Measurements from ENCODE around the gene RBM18.

Gene RBM18

DNA sequence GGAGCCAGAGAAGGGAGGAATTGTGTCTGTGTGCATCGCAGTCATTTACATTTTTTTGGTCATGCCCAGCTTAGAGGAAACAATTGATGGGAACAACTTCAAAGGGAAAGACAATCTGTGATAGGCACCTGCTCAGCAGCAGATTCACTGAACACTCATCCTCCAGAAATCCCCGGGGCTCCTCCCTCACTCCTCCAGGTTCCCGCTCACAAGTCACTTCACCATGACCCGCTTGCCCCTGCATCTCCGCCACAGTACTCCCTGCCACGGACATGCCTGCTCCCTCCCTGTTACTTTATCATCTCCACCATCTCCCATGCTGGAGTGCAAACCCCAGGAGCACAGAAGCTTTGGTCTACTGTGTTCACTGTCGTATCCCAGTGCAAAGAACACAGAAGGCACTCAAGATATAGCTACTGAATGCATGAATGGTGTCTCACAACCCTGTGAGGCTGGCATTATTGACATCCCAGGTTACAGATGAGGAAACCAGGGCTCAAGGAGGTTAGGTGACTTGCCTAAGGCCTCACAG, 52.1 kb downstream of the RBM18 start:
- H3K4me3 ChIP-seq (ENCODE audit: insufficient read length, low read depth), result no peak overlapping the region
- peaks cover 5% of the 10 kb centered on the region; the same call in 1 of the 2 replicates for H3K9me3 ChIP-seq (ENCODE audit: insufficient read depth, low read length)
- DNase-seq (ENCODE audit: low read depth, low spot score), result no peak
- peaks cover 60% of the 10 kb centered on the region for H3K27me3 ChIP-seq (ENCODE audit: insufficient read depth, insufficient read length)
- no peaks in the 10 kb centered on the region for H3K36me3 ChIP-seq (ENCODE audit: insufficient read depth, insufficient read length, low read length)
- peaks cover 9% of the 10 kb centered on the region for H3K4me1 ChIP-seq (ENCODE audit: insufficient read depth, insufficient read length)
- H3K9ac ChIP-seq (ENCODE audit: insufficient read length, low read depth), result no peak overlapping the region
- TF ChIP-seq SUZ12 (IDR thresholded peaks at IDR 0.05; ENCODE audit: extremely low read depth, insufficient read depth, insufficient read length) (no peak), YY1 (IDR thresholded peaks at IDR 0.05; ENCODE audit: insufficient read depth, insufficient read length) (no peak), ZNF274 (IDR thresholded peaks at IDR 0.05; ENCODE audit: low read depth, low read length) (no peak)

DNA sequence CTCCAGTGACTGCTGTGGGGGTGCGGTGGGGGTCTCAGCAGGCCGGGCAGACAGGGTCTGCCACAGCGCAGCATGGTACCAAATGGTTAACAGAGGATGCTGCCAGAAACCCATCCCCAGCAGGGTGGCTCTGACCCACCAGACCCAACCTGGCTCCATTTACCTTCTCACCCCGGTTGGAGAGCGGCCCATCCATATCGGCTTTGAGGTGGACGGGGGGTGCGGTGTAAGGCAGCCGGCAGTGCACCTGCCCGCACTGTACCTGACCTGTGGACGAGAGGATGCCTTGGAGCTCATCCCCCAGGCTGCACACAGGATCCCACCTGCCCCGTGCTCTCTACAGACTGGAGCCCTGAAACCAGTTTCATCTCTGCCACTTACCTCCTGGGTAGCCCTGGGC, 55.2 kb downstream of the RBM18 start:
- H3K36me3 ChIP-seq (ENCODE audit: insufficient read depth, insufficient read length, low read length), result no peaks in the 10 kb centered on the region
- TF ChIP-seq SUZ12 (IDR thresholded peaks at IDR 0.05; ENCODE audit: extremely low read depth, insufficient read depth, insufficient read length) (no peak), ZNF274 (IDR thresholded peaks at IDR 0.05; ENCODE audit: low read depth, low read length) (no peak), YY1 (IDR thresholded peaks at IDR 0.05; ENCODE audit: insufficient read depth, insufficient read length) (no peak)
- H3K4me1 ChIP-seq (ENCODE audit: insufficient read depth, insufficient read length), result peaks cover 21% of the 10 kb centered on the region
- DNase-seq (ENCODE audit: low read depth, low spot score), result no peak
- peaks cover 29% of the 10 kb centered on the region for H3K27me3 ChIP-seq (ENCODE audit: insufficient read depth, insufficient read length)
- no peak overlapping the region for H3K9ac ChIP-seq (ENCODE audit: insufficient read length, low read depth)
- peaks cover 5% of the 10 kb centered on the region; the same call in 1 of the 2 replicates for H3K9me3 ChIP-seq (ENCODE audit: insufficient read depth, low read length)
- no peak overlapping the region for H3K4me3 ChIP-seq (ENCODE audit: insufficient read length, low read depth)

GRCh38 chr9:122207096-122207495, 57.5 kb downstream of the RBM18 start:
- Histone ChIP-seq H3K27me3 (ENCODE audit: insufficient read depth, insufficient read length) (peaks cover 9% of the 10 kb centered on the region), H3K4me1 (ENCODE audit: insufficient read depth, insufficient read length) (peaks cover 15% of the 10 kb centered on the region)

DNA sequence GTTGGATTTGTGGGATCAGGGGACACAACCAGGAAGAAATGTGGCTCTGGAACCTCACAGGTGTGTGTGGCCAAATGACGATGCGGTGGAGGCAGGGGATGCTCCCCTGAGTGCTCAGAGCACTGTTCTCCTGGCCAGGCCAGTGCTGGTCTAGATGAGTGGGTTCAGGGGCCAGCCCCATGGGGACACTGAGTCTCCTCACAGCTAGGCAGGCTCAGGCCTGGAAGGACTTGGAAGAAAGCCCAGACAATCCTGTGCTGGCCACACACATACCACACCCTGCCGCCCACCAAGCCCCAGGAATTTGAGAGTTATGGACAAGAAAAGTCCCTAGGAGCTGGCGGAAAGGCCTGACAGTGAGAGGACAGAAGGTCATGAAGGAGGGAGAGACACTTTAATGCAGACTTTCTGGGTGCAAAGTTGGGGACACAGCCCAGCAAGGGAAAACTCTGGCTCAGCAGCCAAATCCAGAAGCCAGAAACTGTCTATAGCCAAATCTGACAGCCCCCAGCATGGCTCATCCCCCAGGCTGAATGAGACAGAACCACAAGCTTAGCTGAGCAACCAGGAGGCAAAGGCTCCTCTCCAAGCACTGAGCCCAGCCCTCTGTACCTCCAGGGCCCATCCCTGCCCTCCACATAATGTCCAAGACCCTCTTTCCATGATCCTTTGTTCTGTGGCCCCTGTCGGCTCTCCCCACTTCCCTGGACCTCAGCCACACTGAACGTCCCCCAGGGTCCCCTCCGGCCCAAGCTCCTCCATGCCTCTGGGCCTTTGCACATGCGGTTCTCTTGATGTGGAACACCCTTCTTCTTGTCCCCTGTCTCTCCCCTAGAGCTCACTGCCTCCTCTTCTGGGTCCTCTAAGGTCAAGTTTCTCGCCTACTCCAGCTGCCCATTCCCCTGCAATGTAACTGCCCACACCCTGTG, 58.3 kb downstream of the RBM18 start:
- H3K9me3 ChIP-seq (ENCODE audit: insufficient read depth, low read length), result no peaks in the 10 kb centered on the region
- peaks cover 18% of the 10 kb centered on the region for H3K4me1 ChIP-seq (ENCODE audit: insufficient read depth, insufficient read length)
- no peak overlapping the region for H3K9ac ChIP-seq (ENCODE audit: insufficient read length, low read depth)
- DNase-seq (ENCODE audit: low read depth, low spot score), result no peak
- H3K4me3 ChIP-seq (ENCODE audit: insufficient read length, low read depth), result no peak overlapping the region
- TF ChIP-seq YY1 (IDR thresholded peaks at IDR 0.05; ENCODE audit: insufficient read depth, insufficient read length) (no peak), ZNF274 (IDR thresholded peaks at IDR 0.05; ENCODE audit: low read depth, low read length) (no peak), SUZ12 (IDR thresholded peaks at IDR 0.05; ENCODE audit: extremely low read depth, insufficient read depth, insufficient read length) (no peak)
- H3K27me3 ChIP-seq (ENCODE audit: insufficient read depth, insufficient read length), result peaks cover 1% of the 10 kb centered on the region
- no peaks in the 10 kb centered on the region for H3K36me3 ChIP-seq (ENCODE audit: insufficient read depth, insufficient read length, low read length)

More at GRCh38 chr9:122207096-122207495, 57.5 kb downstream of the RBM18 start:
- no peak for DNase-seq (ENCODE audit: low read depth, low spot score)
- H3K4me3 ChIP-seq (ENCODE audit: insufficient read length, low read depth), result no peak overlapping the region
- no peak overlapping the region for H3K9ac ChIP-seq (ENCODE audit: insufficient read length, low read depth)
- no peaks in the 10 kb centered on the region for H3K36me3 ChIP-seq (ENCODE audit: insufficient read depth, insufficient read length, low read length)
- TF ChIP-seq YY1 (IDR thresholded peaks at IDR 0.05; ENCODE audit: insufficient read depth, insufficient read length), result no peak
- no peak for TF ChIP-seq ZNF274 (IDR thresholded peaks at IDR 0.05; ENCODE audit: low read depth, low read length)
- no peak for TF ChIP-seq SUZ12 (IDR thresholded peaks at IDR 0.05; ENCODE audit: extremely low read depth, insufficient read depth, insufficient read length)
- no peaks in the 10 kb centered on the region for H3K9me3 ChIP-seq (ENCODE audit: insufficient read depth, low read length)

- Histone ChIP-seq H3K4me3 (ENCODE audit: insufficient read length, low read depth) (no peak overlapping the region), H3K27me3 (ENCODE audit: insufficient read depth, insufficient read length) (no peaks in the 10 kb centered on the region), H3K36me3 (ENCODE audit: insufficient read depth, insufficient read length, low read length) (no peaks in the 10 kb centered on the region), H3K4me1 (ENCODE audit: insufficient read depth, insufficient read length) (peaks cover 21% of the 10 kb centered on the region), H3K9me3 (ENCODE audit: insufficient read depth, low read length) (no peaks in the 10 kb centered on the region), H3K9ac (ENCODE audit: insufficient read length, low read depth) (no peak overlapping the region)
- no peak for DNase-seq (ENCODE audit: low read depth, low spot score)
- TF ChIP-seq YY1 (IDR thresholded peaks at IDR 0.05; ENCODE audit: insufficient read depth, insufficient read length) (no peak), SUZ12 (IDR thresholded peaks at IDR 0.05; ENCODE audit: extremely low read depth, insufficient read depth, insufficient read length) (no peak), ZNF274 (IDR thresholded peaks at IDR 0.05; ENCODE audit: low read depth, low read length) (no peak)
These were observed 59.5 kb downstream of the RBM18 start for GRCh38 chr9:122205176-122205575.

DNA sequence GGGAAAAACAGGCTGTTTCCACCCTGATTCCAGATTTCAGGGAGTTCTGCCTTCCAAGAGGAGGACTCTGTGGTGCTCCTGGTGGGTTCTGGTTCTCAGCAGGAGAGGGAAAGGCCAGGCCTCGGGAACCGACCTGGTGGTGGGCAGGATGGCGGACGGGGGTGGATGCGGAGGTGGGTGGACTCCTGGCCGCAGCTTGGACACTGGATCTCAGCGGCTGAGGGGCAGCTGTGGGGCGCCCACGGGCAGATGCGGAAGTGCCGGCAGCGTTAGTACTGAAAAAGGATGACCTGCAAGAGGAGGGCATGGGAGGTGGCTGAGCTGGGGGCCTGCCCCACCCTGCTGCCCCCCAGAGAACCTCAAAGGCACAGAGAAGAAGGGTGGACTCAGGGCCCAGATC, 60.1 kb downstream of the RBM18 start:
- H3K9ac ChIP-seq (ENCODE audit: insufficient read length, low read depth), result no peak overlapping the region
- H3K36me3 ChIP-seq (ENCODE audit: insufficient read depth, insufficient read length, low read length), result no peaks in the 10 kb centered on the region
- no peaks in the 10 kb centered on the region for H3K27me3 ChIP-seq (ENCODE audit: insufficient read depth, insufficient read length)
- no peak for TF ChIP-seq ZNF274 (IDR thresholded peaks at IDR 0.05; ENCODE audit: low read depth, low read length)
- no peak for TF ChIP-seq YY1 (IDR thresholded peaks at IDR 0.05; ENCODE audit: insufficient read depth, insufficient read length)
- no peak for TF ChIP-seq SUZ12 (IDR thresholded peaks at IDR 0.05; ENCODE audit: extremely low read depth, insufficient read depth, insufficient read length)
- no peaks in the 10 kb centered on the region for H3K9me3 ChIP-seq (ENCODE audit: insufficient read depth, low read length)
- peaks cover 21% of the 10 kb centered on the region for H3K4me1 ChIP-seq (ENCODE audit: insufficient read depth, insufficient read length)
- DNase-seq (ENCODE audit: low read depth, low spot score), result no peak
- no peak overlapping the region for H3K4me3 ChIP-seq (ENCODE audit: insufficient read length, low read depth)

DNA sequence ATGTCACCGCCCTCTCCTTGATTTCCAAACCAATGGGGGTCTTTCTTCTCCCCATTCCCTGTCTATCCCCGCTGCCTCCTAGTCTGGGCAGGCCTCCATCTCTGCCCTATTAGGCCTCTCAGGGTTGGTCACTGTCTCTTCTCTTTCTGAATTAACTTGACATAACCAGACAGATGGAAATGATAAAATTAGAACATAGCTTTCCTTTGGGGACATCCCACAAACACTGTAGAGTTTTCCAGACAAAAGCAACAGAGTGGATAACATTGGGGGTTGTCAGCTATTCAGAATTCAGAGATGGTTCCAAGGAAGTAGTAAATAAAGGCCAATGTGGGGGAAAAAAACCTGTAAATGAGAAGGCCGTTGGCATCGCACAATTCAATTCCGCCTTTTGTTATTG, 60.6 kb downstream of the RBM18 start:
- DNase-seq (ENCODE audit: low read depth, low spot score), result no peak
- H3K9ac ChIP-seq (ENCODE audit: insufficient read length, low read depth), result no peak overlapping the region
- H3K4me1 ChIP-seq (ENCODE audit: insufficient read depth, insufficient read length), result peaks cover 21% of the 10 kb centered on the region
- H3K36me3 ChIP-seq (ENCODE audit: insufficient read depth, insufficient read length, low read length), result no peaks in the 10 kb centered on the region
- H3K4me3 ChIP-seq (ENCODE audit: insufficient read length, low read depth), result no peak overlapping the region
- TF ChIP-seq ZNF274 (IDR thresholded peaks at IDR 0.05; ENCODE audit: low read depth, low read length), result no peak
- no peak for TF ChIP-seq SUZ12 (IDR thresholded peaks at IDR 0.05; ENCODE audit: extremely low read depth, insufficient read depth, insufficient read length)
- no peak for TF ChIP-seq YY1 (IDR thresholded peaks at IDR 0.05; ENCODE audit: insufficient read depth, insufficient read length)
- H3K27me3 ChIP-seq (ENCODE audit: insufficient read depth, insufficient read length), result no peaks in the 10 kb centered on the region
- H3K9me3 ChIP-seq (ENCODE audit: insufficient read depth, low read length), result no peaks in the 10 kb centered on the region
